ENCODE results near the gene INPPL1.

Gene INPPL1

DNA sequence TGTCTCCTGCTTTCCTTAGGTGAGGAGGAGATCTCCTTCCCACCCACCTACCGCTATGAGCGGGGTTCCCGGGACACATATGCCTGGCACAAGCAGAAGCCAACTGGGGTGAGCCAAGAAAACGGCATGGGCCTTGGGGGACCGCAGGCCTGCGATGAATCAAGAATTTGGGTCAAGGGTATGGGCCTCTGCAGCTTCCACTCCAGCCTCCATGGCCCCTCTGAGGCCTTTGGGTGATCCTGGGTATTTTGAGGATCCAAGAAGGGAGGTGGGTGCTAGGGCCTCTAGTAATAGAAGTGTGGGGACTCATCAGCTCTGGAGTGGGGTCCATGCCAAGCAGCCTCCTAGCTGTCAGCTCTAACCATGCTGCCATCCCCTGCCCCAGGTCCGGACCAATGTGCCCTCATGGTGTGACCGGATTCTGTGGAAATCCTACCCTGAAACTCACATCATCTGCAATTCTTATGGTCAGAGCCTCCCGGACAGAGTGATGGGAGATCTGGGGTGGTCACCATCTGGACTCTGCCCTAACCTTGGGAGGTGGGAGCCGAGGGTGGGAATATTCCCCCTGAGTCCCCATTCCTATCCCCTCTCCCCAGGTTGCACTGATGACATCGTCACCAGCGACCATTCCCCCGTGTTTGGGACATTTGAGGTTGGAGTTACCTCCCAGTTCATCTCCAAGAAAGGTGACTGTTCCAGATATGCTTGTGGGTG lies 8.6 kb downstream of the INPPL1 start:
- DNase-seq (ENCODE audit: low spot score) = no peak

DNA sequence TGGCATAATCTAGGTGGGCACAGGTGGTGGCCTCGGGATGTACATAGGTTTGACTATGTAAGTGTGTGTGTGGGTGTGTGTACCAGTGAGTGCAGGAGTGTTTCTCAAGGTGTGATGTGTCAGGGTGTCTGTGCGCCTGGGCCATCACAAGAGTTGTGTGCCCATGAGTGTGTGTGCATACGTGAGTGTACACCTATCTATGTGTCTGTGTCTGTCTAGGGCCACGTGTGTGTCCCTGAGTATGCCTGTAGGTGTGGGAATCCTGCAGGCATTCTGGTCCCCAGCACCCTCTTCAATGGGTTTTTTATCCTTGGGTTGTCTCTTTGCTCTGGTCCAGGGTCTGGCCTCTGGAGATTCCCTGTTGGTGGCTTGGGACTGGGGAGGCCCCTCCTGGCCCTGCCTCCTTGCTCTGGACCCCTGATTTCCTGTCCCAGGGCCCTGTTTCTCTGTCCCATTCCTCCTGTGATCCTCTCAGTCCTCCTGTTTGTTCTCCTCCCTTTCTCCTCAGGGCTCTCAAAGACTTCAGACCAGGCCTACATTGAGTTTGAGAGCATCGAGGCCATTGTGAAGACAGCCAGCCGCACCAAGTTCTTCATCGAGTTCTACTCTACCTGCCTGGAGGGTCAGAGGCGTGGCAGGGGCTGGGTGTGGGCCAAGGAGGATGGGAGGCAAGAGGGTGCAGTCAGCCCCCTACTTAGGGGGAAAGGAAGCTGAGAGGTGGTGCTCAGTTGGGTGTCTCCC lies 9.4 kb downstream of the INPPL1 start:
- DNase-seq (ENCODE audit: low spot score) = no peak

DNA sequence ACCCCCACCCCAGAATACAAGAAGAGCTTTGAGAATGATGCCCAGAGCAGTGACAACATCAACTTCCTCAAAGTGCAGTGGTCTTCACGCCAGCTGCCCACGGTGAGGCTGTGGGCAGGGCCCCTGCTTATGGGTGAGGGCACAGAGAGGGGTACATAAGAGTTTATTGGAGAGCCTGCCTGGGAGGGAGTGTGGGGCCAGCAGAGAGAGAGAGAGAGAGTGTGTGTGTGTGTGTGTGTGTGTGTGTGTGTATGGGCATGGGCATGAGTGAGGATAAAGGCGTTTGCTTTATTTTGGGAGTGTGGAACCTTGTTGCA lies 9.9 kb downstream of the INPPL1 start:
- no peak for DNase-seq (ENCODE audit: low spot score)

DNA sequence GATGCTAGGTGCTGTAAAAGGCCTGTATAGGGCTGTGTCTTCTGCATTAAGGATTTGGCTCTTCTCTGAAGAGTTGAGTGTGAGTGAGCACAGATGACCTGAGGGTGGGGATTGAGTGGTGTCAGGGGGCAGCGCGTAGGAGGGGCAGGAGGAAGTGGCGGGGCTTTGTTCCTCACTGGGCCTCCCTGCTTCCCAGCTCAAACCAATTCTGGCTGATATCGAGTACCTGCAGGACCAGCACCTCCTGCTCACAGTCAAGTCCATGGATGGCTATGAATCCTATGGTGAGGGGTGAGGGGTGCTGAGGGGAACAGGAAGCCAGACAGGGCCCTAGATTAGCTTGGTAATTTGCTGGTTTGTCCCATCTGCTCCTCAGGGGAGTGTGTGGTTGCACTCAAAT lies 10.4 kb downstream of the INPPL1 start:
- no peak for DNase-seq (ENCODE audit: low spot score)

DNA sequence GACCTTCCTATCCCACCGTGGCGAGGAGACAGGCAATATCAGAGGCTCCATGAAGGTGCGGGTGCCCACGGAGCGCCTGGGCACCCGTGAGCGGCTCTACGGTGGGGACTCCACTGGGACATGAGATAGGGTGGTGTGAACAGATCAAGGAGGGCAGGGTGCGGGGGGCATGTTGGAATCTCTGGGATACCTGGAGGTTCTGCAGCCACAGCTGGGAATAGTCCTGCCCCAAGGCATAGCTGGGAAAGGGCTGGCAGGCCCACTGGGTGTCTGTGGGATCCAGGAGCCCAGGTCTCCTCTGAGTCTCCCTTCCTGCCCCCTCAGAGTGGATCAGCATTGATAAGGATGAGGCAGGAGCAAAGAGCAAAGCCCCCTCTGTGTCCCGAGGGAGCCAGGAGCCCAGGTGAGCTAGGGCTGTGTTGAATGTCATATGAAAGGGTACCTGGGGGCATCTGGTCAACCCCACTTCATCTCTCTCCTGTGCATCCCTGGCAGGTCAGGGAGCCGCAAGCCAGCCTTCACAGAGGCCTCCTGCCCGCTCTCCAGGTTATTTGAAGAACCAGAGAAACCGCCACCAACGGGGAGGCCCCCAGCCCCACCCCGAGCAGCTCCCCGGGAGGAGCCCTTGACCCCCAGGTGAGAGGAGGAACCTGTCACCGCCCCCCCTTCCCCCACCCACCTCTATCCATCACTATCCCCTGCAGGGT lies 10.9 kb downstream of the INPPL1 start:
- DNase-seq (ENCODE audit: low spot score) = no peak

DNA sequence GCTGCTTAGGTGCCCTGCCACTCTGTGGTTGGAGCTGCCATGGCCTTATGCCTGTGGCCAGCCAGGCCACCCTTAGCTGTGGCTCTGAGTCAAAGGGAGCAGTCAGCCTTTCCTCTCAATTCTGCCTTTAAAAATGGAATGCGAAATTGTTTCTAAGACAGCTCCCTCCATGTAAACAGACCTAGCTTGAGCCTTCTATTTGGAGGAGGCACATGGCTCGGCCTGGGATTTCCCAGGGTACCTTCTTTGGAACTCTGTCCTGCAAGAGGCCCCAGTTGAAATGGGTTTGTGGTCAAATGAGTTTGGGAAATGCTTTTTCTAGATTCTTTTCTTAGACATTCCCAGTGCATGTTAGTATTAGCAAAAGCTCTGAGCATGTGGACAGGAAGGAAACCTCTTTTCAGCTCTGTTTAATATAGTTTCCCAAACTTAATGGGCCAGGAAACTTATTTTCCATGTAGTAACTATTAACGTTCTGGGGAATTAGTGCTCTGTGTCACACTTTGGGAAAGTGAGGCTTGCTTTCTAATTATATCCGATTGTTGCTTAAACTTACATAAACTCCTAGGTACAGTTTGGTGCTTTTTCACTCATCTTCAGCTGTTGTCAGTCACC lies 11.6 kb downstream of the INPPL1 start:
- no peak for DNase-seq (ENCODE audit: low spot score)

DNA sequence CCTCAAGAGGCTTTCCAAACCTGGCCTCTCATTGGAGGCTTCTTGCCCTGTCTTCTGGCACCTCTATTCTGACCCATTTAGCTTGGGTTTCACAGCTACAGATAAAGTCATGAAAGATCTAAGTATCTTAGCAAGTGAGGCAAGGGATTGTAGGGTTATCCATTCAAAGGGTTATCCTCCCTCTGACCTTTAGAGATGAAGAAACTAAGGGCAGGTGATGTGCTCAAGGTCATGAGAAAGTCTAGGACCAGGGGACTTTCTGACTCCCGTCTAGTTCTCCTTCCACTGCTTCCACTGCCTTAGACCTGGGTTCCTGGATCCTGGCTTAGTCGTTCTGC lies 12.2 kb downstream of the INPPL1 start:
- DNase-seq (ENCODE audit: low spot score) = no peak

DNA sequence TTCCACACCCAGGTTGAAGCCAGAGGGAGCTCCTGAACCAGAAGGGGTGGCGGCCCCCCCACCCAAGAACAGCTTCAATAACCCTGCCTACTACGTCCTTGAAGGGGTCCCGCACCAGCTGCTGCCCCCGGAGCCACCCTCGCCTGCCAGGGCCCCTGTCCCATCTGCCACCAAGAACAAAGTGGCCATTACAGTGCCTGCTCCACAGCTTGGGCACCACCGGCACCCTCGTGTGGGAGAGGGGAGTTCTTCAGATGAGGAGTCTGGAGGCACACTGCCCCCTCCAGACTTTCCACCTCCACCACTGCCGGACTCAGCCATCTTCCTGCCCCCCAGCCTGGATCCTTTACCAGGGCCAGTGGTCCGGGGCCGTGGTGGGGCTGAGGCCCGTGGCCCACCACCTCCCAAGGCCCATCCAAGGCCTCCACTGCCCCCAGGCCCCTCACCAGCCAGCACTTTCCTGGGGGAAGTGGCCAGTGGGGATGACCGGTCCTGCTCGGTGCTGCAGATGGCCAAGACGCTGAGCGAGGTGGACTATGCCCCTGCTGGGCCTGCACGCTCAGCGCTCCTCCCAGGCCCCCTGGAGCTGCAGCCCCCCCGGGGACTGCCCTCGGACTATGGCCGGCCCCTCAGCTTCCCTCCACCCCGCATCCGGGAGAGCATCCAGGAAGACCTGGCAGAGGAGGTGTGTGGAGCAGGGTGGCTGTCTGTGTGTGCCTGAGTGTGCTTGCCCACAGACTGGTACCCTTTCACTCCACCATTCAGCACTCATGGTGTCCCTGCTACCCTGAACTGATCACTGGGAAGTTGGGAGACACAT lies 12.8 kb downstream of the INPPL1 start:
- DNase-seq (ENCODE audit: low spot score) = no peak

DNA sequence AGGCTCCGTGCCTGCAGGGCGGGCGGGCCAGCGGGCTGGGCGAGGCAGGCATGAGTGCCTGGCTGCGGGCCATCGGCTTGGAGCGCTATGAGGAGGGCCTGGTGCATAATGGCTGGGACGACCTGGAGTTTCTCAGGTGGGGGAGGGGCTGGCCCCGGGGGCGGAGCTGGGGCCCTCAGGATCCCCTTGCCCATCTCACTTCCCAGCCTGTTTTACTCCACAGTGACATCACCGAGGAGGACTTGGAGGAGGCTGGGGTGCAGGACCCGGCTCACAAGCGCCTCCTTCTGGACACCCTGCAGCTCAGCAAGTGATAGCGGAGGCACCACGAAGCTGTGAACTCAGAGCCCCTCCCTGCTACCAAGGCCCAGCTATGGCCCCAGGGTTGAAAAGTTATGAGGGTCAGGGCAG lies 13.5 kb downstream of the INPPL1 start:
- no peak for DNase-seq (ENCODE audit: low spot score)

DNA sequence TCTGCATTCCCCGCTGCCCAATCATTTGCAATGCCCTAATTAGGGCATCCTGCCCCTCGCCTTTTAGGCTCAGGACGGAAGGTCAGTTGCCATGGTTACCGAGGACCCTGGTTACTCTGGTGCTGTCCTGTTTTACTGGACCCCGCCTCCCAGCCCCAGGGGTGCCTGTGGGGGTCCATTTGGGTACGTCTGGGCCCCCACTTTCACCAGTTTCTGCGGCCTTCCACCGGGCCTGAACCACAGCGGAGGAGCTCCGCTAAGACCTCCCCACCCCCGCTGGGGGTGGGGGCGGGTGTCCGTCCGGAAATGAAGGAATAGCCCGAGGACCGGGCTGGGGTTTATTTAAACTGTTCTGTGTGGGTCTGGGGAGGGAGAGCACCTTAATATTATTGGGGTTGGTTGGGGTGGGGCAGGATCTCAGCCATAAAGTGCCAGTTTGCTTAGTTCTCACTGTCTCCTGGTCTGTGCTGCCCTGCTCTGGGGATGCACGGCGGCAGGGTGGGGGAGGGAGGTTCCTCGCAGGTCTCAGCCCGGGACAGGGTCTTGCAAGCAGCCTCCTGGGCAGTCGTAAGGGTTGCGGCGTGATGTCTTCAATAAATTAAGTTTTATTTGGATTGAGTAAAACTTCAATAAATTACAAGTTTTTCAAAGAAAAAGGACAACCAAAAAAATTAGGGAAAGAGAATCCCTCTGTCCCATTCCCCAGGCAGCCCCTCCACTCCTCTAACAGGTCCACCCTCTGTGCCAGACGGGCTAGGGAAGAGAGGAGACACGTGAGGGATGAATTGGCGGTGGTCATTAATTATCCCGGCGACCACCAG lies 14.1 kb downstream of the INPPL1 start:
- DNase-seq (ENCODE audit: low spot score) = no peak

DNA sequence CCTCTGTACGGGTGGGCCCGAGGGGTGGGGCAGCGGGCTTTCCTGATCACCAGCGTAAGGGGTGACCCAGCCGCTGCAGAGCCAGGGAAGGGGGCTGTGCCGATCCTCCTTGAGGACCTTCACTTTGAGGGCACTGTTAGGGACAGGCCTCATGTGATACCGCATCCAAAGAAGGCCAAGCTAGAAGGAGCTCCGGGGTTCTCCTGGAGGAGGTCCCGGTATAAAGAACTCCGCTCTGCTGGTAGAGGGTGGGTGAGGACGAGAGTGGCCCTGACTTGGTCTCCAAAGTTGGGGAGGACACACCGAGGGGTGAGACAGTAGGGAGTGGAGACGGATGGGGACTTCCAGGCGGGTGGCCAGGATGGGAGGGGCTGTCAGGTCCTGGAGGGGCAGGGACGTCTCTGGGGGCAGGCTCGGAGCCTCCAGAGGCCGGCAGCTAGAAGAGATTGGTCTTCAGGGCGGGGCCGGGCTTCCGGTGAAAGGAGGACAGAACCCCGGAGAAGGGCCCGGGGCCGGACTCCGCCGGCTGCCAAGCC lies 14.8 kb downstream of the INPPL1 start:
- no peak for DNase-seq (ENCODE audit: low spot score)

DNA sequence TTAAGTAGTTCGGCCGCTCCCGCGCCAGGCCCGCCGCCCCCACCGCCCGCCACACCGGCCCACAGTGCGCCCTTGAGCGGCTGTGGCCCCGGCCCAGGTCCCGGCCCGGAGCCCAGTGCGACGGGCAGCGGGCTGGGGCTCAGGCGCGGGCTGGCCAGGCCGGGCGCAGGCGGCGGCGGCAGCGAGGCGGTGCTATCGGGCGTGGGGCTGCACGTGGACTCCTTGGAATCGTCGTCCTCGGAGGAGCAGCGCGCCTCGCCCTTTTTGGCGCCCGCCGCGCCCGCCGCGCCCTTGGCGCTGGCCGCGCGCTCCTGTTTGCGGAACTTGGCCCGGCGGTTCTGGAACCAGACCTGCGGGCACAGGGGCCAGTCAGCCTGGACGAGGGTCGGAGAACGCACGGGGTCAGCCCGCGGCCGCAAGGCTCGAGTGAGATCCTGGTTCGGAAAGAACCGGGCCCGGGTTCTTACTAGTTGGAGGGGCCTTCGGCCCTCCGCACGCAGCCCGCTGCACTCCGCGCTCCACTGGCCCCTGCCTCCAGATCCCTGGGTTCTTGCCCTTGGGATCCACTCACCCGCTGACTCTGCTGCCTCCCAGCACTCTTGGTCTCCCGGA lies 15.4 kb downstream of the INPPL1 start:
- no peak for DNase-seq (ENCODE audit: low spot score)

DNA sequence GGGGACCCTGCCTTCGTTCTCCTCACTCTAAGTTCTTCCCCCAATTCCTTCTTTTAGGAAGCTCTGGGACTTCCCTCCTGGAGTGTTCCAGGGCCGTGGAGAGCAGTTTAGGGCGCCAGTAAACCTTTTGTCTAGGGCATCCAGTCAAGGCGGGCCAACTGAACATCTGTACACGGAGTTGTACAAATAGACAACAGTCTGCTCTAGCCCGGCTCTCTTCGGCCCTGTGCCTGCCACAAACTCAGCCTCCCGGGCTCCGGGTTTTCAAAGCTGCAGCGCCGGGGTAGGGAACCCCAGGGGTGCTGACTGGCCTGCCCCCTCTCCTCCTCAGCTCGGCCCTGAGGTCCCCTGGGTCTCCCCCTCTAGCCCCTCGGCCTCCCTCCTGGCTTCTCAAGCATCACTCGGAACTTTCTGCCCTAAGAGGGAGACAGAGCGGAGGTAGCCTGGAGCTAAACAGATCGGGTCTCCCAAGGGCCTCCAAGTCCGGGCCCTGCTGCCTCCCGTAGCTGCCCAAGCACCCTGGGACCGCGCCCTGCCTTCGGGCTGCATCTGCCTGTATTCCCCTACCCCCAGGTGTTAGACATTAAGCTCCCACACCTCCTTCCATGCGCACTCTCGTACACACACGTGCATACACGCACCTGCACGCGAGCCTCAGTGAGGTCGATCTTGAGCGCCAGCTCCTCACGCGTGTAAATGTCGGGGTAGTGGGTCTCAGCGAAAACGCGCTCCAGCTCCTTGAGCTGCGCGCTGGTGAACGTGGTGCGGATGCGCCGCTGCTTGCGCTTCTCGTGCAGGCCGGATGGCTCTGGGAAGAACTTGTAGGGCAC lies 16.1 kb downstream of the INPPL1 start:
- DNase-seq (ENCODE audit: low spot score) = no peak

DNA sequence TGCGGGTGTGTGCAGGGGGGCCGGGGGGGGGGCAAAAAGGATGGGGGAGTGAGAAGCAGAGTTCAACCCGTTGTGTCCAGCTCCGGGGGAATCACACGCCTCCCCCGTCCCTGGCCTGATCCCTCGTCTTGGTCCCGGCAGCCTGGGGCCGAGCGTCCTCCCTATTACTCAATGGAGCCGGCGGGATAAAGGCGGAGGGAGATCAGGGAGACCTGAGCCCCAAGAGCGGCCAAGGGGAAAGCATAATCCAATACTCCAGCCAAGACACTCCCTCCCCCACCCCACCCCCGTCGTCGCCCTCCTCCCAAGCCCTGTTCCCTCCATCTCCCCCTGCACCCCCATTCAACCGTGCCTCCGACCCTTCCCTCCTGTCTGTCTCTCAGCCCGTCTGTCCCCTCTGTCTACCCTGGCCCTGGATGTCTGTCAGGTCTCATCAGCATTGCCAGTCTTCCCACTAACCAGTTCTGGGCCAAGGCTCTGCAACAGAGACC lies 16.8 kb downstream of the INPPL1 start:
- DNase-seq (ENCODE audit: low spot score) = no peak

DNA sequence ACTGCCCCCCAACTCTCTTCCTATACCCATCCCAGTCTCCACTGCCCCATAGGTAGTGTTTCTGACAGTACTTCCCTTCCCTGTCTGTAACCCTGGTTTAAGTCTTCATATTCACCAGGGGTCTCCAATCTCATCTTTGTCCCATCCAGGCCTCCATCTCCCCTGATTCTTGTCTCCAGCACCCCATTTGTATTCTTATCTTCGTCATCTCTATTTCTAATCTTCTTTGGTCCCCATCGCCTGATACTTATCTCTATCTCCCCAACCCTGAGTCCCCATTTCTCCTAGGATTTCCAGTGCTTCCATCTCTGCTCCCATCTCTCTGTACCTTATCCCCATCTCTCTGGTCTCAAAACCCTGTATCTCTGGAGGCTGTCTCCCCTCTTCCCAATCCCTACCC lies 17.6 kb downstream of the INPPL1 start:
- no peak for DNase-seq (ENCODE audit: low spot score)

DNA sequence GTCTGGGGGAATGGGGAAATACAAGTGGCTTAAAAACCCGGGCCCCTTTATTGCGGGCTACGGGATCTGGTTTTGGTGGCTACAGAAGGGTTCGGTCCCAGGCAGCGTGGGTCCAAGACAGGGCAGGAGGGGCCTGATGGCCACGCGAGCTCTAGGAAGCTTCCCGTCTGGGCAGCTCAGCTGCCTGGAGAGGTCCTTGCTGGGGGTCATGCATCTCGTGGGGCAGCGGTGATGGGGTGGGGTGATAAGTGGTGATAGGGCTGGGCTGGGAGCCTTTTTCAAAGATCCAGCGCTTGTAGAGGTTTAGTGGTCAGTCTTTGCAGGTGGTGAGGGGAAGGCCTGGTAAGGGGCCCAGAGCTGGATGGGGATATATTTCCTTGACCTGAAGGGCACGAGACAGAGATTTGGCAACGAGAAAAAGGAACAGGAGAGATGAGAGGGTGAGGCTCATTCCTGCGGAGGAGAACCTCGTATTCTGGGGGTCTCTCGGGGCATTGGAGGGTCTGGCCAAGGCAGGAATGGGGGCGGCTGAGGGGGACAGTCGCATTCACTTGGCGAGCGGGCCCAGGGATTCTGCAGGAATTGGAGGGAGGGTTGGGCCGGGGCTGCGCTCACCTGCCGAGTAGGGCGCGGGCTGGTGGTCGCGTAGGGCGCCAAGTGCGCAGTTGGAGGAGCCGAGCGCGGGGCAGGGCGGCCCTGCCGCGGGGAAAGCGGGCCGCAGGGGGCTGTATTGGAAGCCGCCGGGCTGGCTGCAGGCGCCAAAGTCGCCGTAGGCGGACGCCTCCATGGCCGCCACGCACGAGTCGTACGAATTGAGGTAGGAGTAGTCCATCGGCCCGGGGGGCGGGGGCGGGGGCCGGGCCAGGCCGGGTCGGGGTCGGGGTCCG lies 18.8 kb downstream of the INPPL1 start:
- no peak for DNase-seq (ENCODE audit: low spot score)

DNA sequence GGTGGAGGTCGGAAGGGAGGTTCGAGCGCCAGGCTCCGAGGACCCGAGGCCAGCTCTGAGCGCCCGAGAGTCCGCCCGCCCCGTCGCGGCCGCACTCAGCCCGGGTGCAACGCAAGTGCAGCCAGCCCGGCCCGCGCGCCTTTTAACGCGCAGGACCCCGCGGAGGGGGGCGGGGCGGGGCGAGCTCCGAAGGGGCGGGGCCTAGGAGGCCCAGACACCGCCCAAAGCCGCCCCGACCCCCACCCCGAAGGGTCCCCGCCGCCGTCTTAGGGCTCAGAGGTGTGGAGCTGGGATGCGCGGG lies 19.4 kb downstream of the INPPL1 start, which contains the start of gene PHOX2A:
TSS of gene PHOX2A (minus strand) at position 117 of the 301 bp plus-strand sequence. CDS start 172 bp downstream, outside the sequence.
- no peak for DNase-seq (ENCODE audit: low spot score)

Measured in kidney capillary endothelial cell (primary cell).